ENCODE measurements around the gene TAPBP.
"Not testable (repeated sequence)": the region's sequence is repeated elsewhere in the genome, so short reads cannot be mapped to it uniquely, and the experiment has no call there.

TAPBP gene

GRCh38 chr6:33356295-33356694, 42.4 kb upstream of the TAPBP start:
- no peak for TF ChIP-seq EZH2phosphoT487 (conservative IDR thresholded peaks at IDR 0.05; ENCODE audit: low read length)
- TF ChIP-seq, protein P1, sequence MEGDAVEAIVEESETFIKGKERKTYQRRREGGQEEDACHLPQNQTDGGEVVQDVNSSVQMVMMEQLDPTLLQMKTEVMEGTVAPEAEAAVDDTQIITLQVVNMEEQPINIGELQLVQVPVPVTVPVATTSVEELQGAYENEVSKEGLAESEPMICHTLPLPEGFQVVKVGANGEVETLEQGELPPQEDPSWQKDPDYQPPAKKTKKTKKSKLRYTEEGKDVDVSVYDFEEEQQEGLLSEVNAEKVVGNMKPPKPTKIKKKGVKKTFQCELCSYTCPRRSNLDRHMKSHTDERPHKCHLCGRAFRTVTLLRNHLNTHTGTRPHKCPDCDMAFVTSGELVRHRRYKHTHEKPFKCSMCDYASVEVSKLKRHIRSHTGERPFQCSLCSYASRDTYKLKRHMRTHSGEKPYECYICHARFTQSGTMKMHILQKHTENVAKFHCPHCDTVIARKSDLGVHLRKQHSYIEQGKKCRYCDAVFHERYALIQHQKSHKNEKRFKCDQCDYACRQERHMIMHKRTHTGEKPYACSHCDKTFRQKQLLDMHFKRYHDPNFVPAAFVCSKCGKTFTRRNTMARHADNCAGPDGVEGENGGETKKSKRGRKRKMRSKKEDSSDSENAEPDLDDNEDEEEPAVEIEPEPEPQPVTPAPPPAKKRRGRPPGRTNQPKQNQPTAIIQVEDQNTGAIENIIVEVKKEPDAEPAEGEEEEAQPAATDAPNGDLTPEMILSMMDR (IDR thresholded peaks at IDR 0.05; ENCODE audit: insufficient read depth, low read length, poor library complexity, severe bottlenecking): no peak
- Histone ChIP-seq H3K36me3 (ENCODE audit: low read length) (no peaks in the 10 kb centered on the region), H3K9me3 (ENCODE audit: insufficient read depth, low read length) (no peaks in the 10 kb centered on the region)

GRCh38 chr6:33355860-33356259, 42.0 kb upstream of the TAPBP start:
- H2AFZ ChIP-seq (ENCODE audit: low read depth, low read length, severe bottlenecking); H3K9me2 ChIP-seq (replicated peaks; ENCODE audit: insufficient read depth, low read length); H3F3A ChIP-seq (ENCODE audit: insufficient read depth); H3K9me3 ChIP-seq (ENCODE audit: insufficient read depth, low read length); H3K4me2 ChIP-seq (ENCODE audit: low read depth, low read length, poor library complexity, severe bottlenecking); H3K36me3 ChIP-seq (ENCODE audit: low read length); H3K4me3 ChIP-seq (ENCODE audit: insufficient read depth, low read length, poor library complexity, severe bottlenecking); H3K9ac ChIP-seq (ENCODE audit: low read length); H4K20me1 ChIP-seq (ENCODE audit: low read depth, low read length); H3K27me3 ChIP-seq (ENCODE audit: low read length); H3K79me2 ChIP-seq (ENCODE audit: insufficient read depth, low read length); H3K27ac ChIP-seq (ENCODE audit: low read depth, low read length): not testable (repeated sequence)

More at GRCh38 chr6:33356295-33356694, 42.4 kb upstream of the TAPBP start:
- Histone ChIP-seq H4K20me1 (ENCODE audit: low read depth, low read length) (no peaks in the 10 kb centered on the region), H3K9ac (ENCODE audit: low read length) (no peak overlapping the region), H3K4me2 (ENCODE audit: low read depth, low read length, poor library complexity, severe bottlenecking) (no peak overlapping the region), H2AFZ (ENCODE audit: low read depth, low read length, severe bottlenecking) (no peak overlapping the region), H3K27me3 (ENCODE audit: low read length) (0 out of 2 replicates have a peak, but pooled peaks cover 2% of the 10 kb centered on the region), H3K9me2 (replicated peaks; ENCODE audit: insufficient read depth, low read length) (no peaks in the 10 kb centered on the region), H3K27ac (ENCODE audit: low read depth, low read length) (no peak overlapping the region), H3K79me2 (ENCODE audit: insufficient read depth, low read length) (no peaks in the 10 kb centered on the region), H3K4me3 (ENCODE audit: insufficient read depth, low read length, poor library complexity, severe bottlenecking) (no peak overlapping the region), H3F3A (ENCODE audit: insufficient read depth) (no peaks in the 10 kb centered on the region)

DNA sequence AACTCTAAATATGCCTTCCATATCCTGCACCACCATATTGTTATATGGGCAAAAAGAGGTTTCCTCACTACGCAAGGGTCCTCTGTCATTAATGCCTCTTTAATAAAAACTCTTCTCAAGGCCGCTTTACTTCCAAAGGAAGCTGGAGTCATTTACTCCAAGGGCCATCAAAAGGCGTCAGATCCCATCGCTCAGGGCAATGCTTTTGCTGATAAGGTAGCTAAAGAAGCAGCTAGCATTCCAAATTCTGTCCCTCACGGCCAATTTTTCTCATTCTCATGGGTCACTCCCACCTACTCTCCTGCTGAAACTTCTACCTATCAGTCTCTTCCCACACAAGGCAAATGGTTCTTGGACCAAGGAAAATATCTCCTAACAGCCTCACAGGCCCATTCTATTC, 33.9 kb upstream of the TAPBP start:
- peaks cover 18% of the 10 kb centered on the region for H3F3A ChIP-seq (ENCODE audit: insufficient read depth)
- no peaks in the 10 kb centered on the region for H3K79me2 ChIP-seq (ENCODE audit: insufficient read depth, low read length)
- H3K36me3 ChIP-seq (ENCODE audit: low read length): no peaks in the 10 kb centered on the region
- no peaks in the 10 kb centered on the region for H3K27me3 ChIP-seq (ENCODE audit: low read length)
- H3K4me3 ChIP-seq (ENCODE audit: insufficient read depth, low read length, poor library complexity, severe bottlenecking): no peak overlapping the region
- TF ChIP-seq EZH2phosphoT487 (conservative IDR thresholded peaks at IDR 0.05; ENCODE audit: low read length): no peak
- TF ChIP-seq, protein P1 (IDR thresholded peaks at IDR 0.05; ENCODE audit: insufficient read depth, low read length, poor library complexity, severe bottlenecking): no peak
- no peak overlapping the region for H3K4me2 ChIP-seq (ENCODE audit: low read depth, low read length, poor library complexity, severe bottlenecking)
- no peaks in the 10 kb centered on the region for H3K9me3 ChIP-seq (ENCODE audit: insufficient read depth, low read length)
- H3K27ac ChIP-seq (ENCODE audit: low read depth, low read length): no peak overlapping the region
- no peak overlapping the region for H2AFZ ChIP-seq (ENCODE audit: low read depth, low read length, severe bottlenecking)
- H4K20me1 ChIP-seq (ENCODE audit: low read depth, low read length): no peaks in the 10 kb centered on the region
- no peak overlapping the region for H3K9ac ChIP-seq (ENCODE audit: low read length)
- H3K9me2 ChIP-seq (replicated peaks; ENCODE audit: insufficient read depth, low read length): no peaks in the 10 kb centered on the region

DNA sequence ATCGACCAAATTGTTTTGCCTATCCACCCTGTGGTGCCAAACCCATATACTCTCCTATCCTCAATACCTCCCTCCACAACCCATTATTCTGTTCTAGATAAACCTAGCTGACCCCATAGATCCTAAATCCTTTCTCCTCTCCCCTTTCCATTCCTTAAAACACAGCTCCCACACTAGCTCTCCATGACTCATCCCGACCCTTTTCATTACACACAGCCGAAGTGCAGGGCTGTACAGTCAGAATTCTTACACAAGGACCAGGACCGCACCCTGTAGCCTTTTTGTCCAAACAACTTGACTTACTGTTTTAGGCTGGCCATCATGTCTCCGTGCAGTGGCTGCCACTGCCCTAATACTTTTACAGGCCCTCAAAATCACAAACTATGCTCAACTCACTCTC, 33.1 kb upstream of the TAPBP start:
- not testable (repeated sequence) for H3K9ac ChIP-seq (ENCODE audit: low read length); H3K9me3 ChIP-seq (ENCODE audit: insufficient read depth, low read length)

More for the DNA sequence above, 33.1 kb upstream of the TAPBP start:
- not testable (repeated sequence) for H3K9me2 ChIP-seq (replicated peaks; ENCODE audit: insufficient read depth, low read length); H3K4me3 ChIP-seq (ENCODE audit: insufficient read depth, low read length, poor library complexity, severe bottlenecking); H3K36me3 ChIP-seq (ENCODE audit: low read length); H3K27ac ChIP-seq (ENCODE audit: low read depth, low read length); H4K20me1 ChIP-seq (ENCODE audit: low read depth, low read length); H3K27me3 ChIP-seq (ENCODE audit: low read length); H2AFZ ChIP-seq (ENCODE audit: low read depth, low read length, severe bottlenecking); H3K4me2 ChIP-seq (ENCODE audit: low read depth, low read length, poor library complexity, severe bottlenecking); H3K79me2 ChIP-seq (ENCODE audit: insufficient read depth, low read length)
- peaks cover 18% of the 10 kb centered on the region for H3F3A ChIP-seq (ENCODE audit: insufficient read depth)

Data from SU-DHL-6 (cell line).